GM21515 (cell line): Measurements from ENCODE around the gene SLC38A10.
"Not testable (repeated sequence)": the region's sequence is repeated elsewhere in the genome, so short reads cannot be mapped to it uniquely, and the experiment has no call there.

Experiments used
- ATAC-seq: cut with Tn5 transposase; IDR thresholded peaks from one replicate; pipeline ENCODE4 v1.9.1; 2021; ENCODE audit not compliant: unreplicated experiment

Gene SLC38A10

DNA sequence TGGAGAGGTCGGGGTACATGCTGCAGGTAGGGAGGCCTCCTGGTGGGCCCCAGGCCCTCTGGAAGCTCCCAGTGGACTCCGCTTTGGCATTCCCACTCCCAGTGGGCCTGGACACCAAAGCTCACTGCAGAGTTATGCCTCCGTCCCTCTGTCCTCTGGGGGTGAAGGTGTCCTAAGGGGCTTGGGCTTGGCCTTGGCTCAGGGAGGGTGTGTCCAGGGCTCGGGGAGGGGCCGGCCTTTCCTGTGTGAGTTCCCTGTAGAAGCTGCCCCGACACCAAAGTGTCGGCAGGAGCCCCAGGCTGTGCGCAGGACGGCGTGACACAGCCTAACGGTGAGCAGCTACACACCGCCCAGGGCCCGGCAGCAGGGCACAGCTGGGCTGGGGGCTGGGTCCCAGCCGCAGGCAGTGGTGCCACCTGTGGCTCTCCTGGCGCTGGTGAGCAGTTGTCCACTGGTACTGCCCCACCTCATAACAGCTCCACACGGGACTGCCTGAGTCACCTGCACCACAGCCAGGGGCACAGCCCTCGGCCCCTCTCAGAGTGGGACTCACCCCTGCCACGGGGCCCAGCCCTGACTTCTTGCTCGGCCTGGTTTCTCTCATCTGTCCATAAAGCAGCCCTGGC lies 62.4 kb downstream of the SLC38A10 start:
- no peak for ATAC-seq

- ATAC-seq = no peak
These were observed 63.1 kb downstream of the SLC38A10 start for GRCh38 chr17:81231766-81232581.

- ATAC-seq = no peak
These were observed 63.9 kb downstream of the SLC38A10 start for GRCh38 chr17:81231121-81231645.

DNA sequence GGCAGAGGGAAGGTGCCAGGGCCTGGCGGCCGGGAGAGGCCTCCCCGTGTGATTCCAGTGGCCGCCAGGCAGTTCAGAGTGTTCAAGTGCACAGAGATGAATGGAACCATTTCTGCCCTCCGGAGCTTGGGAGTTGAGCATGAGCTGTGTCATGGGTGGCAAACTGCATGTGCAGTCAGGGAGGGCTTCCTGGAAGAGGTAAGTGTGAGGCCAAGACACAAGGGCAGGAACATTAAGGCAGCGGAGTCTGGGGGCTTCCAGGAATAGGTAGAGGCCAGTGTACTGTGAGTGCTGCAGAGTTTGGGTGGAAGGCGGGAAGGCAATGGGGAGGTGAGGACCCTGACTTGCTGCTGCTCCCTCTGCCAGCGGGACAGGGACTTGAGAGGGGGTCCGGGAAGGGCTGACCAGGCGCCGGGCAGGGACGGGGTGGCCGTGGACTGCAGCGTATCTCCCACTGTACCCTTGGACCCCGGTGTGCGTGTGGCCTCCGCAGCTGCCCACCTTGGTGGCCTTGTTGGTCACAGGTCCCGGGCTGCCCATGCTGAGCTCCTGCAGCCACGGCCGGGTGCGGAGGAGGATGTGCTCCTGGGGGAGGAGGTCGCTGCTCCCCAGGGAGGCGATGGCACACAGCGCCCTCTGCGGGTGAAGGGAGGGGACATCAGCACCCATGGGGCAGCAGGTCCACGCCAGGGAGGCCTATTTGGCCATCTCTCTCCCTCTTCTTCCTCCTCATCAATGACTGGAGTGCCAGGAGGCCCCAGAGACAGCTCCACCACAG lies 64.9 kb downstream of the SLC38A10 start:
- no peak for ATAC-seq

GRCh38 chr17:81229666-81229920 lies 65.5 kb downstream of the SLC38A10 start:
- ATAC-seq = no peak

DNA sequence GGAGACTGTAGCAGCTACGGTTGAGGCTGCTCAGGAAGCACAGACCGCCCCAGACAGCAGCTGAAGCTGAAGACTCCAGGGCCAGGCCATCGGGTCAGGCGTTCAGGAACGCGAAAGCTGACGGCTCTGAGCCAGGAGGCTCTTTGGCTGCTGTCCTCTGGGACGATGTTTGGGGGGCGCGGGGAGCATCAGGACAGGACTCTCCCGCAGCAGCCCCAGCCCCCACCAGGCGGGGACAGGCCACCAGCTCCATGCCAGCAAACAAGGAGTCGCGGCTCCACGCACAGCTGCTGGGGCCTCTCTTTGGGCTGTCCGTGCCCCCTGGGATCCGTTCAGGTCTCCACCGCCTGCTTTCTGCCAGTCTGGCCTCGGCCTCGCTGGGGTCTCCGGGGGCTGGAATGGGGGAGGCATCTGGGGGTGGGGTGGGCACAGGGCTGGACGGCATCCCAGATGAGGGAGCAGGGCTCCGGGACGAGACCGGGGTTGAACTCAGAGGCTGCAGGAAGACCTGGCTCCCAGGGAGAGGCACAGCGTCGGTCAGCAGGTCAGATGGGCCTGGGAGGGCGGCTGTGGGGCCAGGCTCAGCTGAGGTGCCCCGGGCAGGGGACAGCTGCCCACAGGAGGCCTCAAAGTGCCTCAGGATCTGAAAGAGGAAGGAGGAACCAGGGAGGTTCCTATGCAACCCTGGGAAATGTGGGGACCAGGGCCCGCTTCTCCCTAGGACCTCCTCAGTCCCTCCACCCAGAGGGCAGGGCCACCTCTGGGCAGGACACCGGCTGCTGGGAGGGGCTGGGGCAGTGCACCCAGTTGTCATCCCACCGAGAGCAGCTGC lies 66.1 kb downstream of the SLC38A10 start:
- no peak for ATAC-seq

GRCh38 chr17:81228420-81228819 lies 66.7 kb downstream of the SLC38A10 start:
- no peak for ATAC-seq

GRCh38 chr17:81227630-81228029 lies 67.5 kb downstream of the SLC38A10 start:
- ATAC-seq = not testable (repeated sequence)

DNA sequence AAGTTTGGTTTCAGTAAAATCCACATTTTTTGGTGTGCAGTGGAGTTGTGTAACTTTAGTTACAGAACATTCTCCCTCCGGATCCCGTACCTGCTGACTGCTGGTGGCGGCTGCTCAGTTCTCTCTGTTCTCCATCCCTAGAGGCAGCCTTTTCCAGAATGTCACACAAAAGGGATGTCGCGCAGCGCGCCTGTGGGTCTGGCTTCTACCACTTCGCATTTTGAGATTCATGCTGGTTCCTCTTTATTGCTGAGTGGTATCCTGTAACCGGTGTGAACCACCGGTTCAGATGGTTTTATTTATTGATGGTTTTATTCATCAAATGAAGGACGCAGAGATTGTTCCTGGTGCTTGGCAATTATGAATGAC lies 71.4 kb downstream of the SLC38A10 start:
- no peak for ATAC-seq

DNA sequence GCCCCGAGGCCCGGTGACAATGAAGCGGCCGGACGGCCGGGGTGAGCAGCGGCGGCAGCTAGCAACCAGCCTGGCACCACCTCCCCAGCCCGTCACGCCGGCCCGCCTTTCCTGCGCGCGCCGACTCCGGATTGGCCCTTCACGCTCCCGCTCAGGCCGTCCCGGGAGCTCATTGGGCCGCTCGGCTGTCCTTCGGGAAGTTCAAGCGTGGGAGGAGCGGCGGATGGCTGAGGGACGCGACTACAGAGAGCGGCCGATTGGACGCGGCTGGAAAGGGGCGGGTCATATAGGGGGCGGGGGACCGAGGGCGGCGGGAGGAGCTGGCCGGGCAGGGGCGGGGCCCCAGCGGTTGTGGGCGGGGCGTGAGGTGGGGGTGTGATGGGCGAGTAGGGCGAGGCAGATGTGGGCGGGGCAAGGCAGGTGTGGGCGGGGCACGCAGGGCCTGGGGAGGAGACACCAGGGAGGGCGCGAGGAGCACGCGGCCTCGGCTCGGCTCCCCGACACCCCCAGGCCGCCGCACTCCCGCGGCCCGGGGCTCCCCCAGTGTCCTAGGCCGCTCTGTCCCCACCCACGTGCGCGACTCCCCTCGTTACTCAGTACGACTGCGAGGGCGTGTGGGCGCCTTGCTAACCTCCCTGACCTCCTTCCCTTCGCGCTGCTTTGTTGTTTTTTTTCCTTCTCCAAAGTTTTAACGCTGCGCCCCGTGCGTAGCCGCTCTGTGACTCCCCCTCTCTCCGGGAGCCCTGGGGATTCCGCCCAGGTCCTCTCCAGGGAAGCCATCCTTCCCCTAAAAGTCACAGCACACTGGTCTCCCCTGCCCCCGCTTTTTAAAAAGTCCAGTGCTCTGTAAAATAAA lies 72.0 kb downstream of the SLC38A10 start, which contains the start of gene CEP131:
Gene CEP131 (minus strand): TSS at position 60 of the 856 bp plus-strand sequence. CDS start 2,909 bp downstream, outside the sequence.
- peak; percentile 93 for ATAC-seq

GRCh38 chr17:81222620-81222905 lies 72.5 kb downstream of the SLC38A10 start:
- ATAC-seq = no peak

GRCh38 chr17:81221842-81222619 lies 73.1 kb downstream of the SLC38A10 start:
- no peak for ATAC-seq

GRCh38 chr17:81221371-81221841 lies 73.7 kb downstream of the SLC38A10 start:
- ATAC-seq = no peak

DNA sequence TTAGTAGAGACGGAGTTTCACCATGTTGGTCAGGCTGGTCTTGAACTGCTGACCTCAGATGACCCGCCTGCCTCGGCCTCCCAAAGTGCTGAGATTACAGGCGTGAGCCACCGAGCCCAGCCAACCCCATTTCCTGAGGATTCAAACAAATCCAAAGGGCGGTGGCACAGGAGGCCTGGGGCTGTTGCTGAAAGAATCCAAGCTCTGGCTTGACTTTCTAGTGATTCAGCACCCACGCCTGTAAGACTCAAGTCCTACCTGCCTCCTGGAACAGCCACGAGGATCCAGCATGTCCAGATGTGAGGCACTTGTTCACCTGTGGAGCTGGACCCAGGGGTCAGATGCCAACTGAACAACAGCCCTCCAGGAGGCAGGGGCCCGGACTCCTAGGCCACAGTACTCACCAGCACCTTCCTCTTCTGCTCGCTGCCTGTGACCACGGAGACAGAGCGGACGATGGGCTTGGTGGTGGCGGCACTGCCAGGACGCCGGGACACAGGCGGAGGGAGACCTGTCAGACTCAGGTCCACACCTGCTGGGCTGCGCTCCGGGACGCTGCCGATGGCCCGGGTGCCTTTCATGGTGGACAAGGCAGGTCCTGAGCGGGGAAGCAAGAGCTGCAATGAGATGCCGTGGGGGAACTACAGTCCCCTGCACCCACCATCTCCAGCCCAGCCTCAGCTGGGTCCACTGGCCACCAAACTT lies 75.5 kb downstream of the SLC38A10 start:
- no peak for ATAC-seq

GRCh38 chr17:81218991-81219390 lies 76.1 kb downstream of the SLC38A10 start:
- ATAC-seq = no peak

DNA sequence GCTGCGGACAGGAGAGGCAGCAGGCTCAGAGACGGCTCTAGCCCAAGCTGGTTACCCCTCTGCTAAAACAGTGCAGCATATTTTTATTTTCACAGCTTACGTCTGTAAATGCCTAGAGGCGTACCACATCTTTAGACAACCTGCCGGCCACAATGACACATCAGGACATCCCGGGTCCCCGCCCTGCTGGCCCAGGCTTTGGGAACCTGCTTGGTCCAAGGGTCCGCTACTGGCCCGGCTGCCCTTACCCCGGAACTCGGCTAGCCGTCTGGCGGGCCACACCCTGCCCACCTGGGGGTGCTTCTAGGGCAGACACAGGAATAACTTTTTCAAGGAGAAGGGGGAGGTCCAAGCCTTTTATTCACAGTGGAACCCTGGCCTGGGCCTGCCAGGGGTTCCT lies 76.6 kb downstream of the SLC38A10 start:
- no peak for ATAC-seq

DNA sequence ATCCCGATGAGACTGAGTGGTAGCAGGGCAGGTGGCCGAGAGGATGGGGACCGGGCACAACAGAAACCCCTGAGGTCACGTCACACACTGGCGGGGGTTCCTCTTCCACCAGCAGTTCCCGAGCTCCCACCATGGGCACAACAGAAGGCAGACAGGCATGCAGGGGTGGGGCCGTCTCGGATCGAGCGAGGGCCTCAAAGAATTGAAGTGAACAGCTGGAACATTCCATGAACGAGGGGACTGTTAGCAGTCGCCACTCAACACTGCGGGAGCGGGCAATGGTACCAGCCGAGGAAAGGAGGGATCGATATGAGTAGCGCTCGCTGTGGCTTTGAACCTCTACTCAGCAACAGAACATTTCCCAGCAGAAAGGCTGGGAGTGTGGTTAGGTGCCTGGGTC lies 77.6 kb downstream of the SLC38A10 start:
- ATAC-seq = no peak

DNA sequence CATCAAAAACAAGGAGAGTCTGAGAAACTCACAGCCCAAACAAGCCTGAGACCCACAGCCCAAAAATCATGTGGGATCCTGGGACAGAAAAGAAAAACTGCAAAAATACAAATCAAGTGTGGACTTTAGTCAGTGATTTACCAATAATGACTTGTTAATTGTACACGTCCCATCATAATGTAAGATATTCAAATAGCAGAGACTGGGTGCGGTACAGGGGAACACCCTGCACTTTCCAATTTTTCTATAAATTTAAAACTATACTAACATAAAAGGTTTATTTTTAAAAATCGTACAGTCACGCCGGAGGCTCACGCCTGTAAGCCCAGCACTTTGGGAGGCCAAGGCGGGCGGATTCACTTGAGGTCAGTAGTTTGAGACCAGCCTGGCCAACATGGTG lies 81.1 kb downstream of the SLC38A10 start:
- ATAC-seq = no peak

- no peak for ATAC-seq
These were observed 82.7 kb downstream of the SLC38A10 start for GRCh38 chr17:81212365-81212764.
